NT2/D1 (cell line): ENCODE data around the gene B9D1.

Experiments
- DNase-seq: peaks from one replicate; pipeline ENCODE4 v3.0.0-alpha.2; 2011; ENCODE audit warnings: low read depth, low spot score
- H3K27me3 ChIP-seq: 2 replicates; pipeline ENCODE4 v1.6.0; 2011; ENCODE audit warnings: mild to moderate bottlenecking; ENCODE audit not compliant: insufficient read length, insufficient read depth
- H3K36me3 ChIP-seq: 2 replicates; pipeline ENCODE4 v1.6.1; 2011; ENCODE audit warnings: mild to moderate bottlenecking, low read length, mixed read lengths; ENCODE audit not compliant: insufficient read depth, insufficient read length
- H3K4me1 ChIP-seq: 2 replicates; pipeline ENCODE4 v1.5.1; 2011; ENCODE audit not compliant: insufficient read depth, insufficient read length
- H3K4me3 ChIP-seq: 2 replicates; pipeline ENCODE4 v1.5.1; 2011; ENCODE audit warnings: low read depth; ENCODE audit not compliant: insufficient read length
- H3K9ac ChIP-seq: 2 replicates; pipeline ENCODE4 v1.6.0; 2011; ENCODE audit warnings: low read depth; ENCODE audit not compliant: insufficient read length
- H3K9me3 ChIP-seq: 2 replicates; pipeline ENCODE4 v1.5.1; 2011; ENCODE audit warnings: mild to moderate bottlenecking, low read length; ENCODE audit not compliant: insufficient read depth
- SUZ12 ChIP-seq: IDR thresholded peaks from 2 replicates; pipeline ENCODE4 v1.6.1; 2011; ENCODE audit not compliant: insufficient read length, insufficient read depth; ENCODE audit errors: extremely low read depth
- YY1 ChIP-seq: IDR thresholded peaks from 2 replicates; pipeline ENCODE4 v1.6.1; 2011; ENCODE audit not compliant: insufficient read length, insufficient read depth
- ZNF274 ChIP-seq: IDR thresholded peaks from 2 replicates; pipeline ENCODE4 v1.6.1; 2011; ENCODE audit warnings: mild to moderate bottlenecking, low read depth, low read length

The B9D1 gene

DNA sequence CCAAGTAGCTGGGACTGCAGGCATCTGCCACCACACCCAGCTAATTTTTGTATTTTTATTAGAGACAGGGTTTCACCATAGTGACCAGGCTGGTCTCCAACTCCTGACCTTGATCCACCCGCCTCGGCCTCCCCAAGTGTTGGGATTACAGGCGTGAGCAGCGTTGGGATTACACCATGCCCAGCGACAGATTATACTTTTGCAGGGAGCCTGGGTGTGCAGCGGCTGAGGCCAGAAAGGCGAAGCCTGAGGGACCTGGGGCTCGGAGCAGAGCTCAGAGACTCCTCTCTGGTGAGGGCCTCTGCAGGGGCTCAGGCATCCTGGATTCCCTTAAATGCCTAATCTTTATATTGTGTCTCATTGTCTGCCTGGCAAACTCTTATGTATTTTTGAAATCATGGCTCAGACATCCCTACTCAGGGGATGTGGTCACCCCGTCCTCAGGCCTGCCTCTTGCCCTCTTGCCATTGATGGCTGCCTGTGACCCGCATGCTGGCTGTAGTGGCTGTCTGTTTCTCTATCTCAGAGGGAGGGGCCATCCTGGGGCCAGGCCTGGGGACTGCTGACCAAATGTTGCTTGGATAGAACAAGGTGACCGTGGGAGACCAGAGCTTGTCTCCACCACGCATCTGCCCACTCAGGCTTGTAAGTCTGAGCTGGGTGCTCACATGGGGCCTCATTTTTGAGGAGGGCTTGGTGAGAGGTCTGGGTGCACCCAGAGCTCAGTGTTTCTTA, 42.6 kb downstream of the B9D1 start:
- TF ChIP-seq YY1 = no peak
- TF ChIP-seq ZNF274 = no peak
- no peak for TF ChIP-seq SUZ12
- no peak for DNase-seq
- Histone ChIP-seq H3K9me3 (peaks cover 3% of the 10 kb centered on the region; the same call in 1 of the 2 replicates), H3K4me1 (peaks cover 3% of the 10 kb centered on the region), H3K4me3 (no peak overlapping the region), H3K27me3 (no peaks in the 10 kb centered on the region), H3K9ac (no peak overlapping the region), H3K36me3 (peaks cover 11% of the 10 kb centered on the region)

DNA sequence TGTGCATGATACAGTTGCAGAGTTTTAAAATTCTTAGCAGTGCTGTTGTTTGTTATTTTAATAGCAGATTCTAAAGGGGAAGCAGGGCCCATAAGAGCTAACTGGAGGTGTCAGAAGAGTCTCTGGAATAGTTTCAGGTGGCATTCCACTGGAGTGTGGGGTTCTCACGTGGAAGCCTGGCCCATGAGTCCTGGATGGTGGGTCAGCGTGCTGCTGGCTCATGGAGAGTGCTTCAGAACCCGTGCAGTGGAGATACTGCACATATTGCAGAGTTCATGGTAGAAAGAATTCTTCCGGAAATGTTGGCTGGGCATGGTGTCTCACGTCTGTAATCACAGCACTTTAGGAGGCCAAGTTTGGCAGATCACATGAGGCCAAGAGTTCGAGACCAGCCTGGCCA, 43.9 kb downstream of the B9D1 start:
- no peak for DNase-seq
- H3K4me1 ChIP-seq = peaks cover 3% of the 10 kb centered on the region
- H3K4me3 ChIP-seq = no peak overlapping the region
- H3K9ac ChIP-seq = no peak overlapping the region
- TF ChIP-seq SUZ12 = no peak
- TF ChIP-seq ZNF274 = no peak
- no peak for TF ChIP-seq YY1
- no peaks in the 10 kb centered on the region for H3K27me3 ChIP-seq
- peaks cover 23% of the 10 kb centered on the region for H3K36me3 ChIP-seq
- no peaks in the 10 kb centered on the region for H3K9me3 ChIP-seq

DNA sequence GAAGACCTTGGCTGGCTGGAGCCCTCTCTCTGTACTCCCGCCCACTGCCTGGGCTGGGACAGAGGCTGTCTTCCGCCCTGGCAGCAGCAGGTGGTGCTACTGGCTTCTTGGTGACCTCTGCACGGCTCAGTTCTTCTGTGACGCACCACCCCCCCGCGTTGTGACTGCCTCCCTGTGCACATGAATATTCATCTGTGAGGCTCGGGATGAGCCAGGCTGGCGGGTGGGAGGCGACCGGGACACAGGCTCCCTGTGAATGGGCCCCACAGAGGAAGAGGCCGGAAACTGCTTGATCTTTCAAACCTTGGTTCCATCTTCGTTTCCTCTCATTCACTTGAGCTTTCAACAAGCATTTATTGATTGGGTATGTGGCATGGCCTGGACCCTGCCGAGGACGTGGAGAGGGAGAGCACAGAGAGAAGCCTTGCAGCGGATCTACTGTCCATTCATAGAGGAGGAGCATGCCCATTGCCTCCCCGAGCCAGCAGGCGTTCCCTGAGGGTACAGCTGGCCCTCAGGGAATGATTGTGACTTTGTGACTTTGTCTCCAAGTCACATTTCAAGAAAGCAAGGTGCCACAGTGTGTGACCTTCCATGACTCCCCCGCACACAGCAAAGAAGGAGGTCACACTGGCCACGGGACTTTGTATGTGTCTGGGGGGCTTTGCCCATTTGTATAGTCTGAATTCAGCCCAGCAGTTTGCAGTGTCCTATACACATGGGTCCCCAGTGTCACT, 45.0 kb downstream of the B9D1 start:
- peak; percentile 86 for DNase-seq
- peaks cover 34% of the 10 kb centered on the region for H3K36me3 ChIP-seq
- no peaks in the 10 kb centered on the region for H3K9me3 ChIP-seq
- H3K4me1 ChIP-seq = peaks cover 10% of the 10 kb centered on the region
- TF ChIP-seq ZNF274 = no peak
- TF ChIP-seq YY1 = no peak
- TF ChIP-seq SUZ12 = no peak
- H3K9ac ChIP-seq = peak overlapping the region; percentile 5
- no peak overlapping the region for H3K4me3 ChIP-seq
- H3K27me3 ChIP-seq = no peaks in the 10 kb centered on the region

DNA sequence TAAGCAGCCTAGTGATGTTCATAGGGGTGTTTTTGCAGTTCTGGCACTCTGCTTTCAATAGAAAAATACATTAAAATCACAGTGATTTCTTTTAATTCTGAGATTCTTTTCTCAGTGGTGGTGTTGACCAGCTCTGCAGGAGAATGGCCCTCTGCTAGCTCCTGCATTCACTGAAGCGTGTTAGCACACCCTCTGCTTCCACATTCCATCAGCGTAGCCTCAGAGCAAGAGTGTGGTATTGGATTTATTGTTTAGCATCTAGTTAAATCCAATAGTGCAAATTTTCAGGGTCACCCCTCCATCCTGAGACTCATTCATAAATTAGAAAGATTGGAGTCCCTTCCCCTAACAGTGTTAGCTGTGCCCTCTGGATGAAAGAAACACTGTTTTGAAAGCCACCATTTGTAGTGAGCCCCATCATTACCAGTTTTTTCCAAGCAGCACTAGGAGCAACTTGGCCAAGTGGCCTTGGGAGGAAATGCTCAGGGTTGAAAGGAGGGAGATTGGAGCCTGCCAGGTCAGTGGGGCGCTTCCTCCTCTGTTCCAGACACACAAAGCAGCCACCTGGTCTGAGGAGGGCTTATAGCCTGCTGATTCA, 45.7 kb downstream of the B9D1 start:
- no peak overlapping the region for H3K4me3 ChIP-seq
- no peaks in the 10 kb centered on the region for H3K9me3 ChIP-seq
- TF ChIP-seq ZNF274 (no peak), YY1 (no peak), SUZ12 (no peak)
- H3K27me3 ChIP-seq = no peaks in the 10 kb centered on the region
- H3K36me3 ChIP-seq = peaks cover 41% of the 10 kb centered on the region
- DNase-seq = no peak
- H3K4me1 ChIP-seq = peaks cover 12% of the 10 kb centered on the region
- H3K9ac ChIP-seq = no peak overlapping the region

DNA sequence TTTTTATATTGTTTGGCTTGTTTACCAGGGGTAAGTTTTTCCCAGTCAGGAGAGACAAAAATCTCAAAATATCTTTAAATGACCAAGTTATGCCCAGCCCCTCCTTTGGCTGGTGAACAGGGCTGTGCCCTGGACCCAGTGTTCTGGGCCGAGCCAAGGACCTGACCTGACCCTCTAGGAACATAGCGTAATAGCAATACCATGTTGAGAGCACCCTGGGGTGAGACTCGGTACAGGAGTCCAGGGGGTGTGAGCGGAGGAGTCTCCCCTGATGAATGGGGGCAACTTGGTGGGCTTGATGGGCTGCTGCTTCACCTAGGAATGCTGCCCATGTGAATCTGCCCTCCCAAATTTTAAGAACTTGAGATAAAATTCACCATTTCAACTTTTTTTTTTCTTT, 47.4 kb downstream of the B9D1 start:
- H3K36me3 ChIP-seq = peaks cover 49% of the 10 kb centered on the region
- no peak overlapping the region for H3K4me3 ChIP-seq
- H3K9ac ChIP-seq = no peak overlapping the region
- no peak for DNase-seq
- no peak for TF ChIP-seq SUZ12
- no peak for TF ChIP-seq ZNF274
- no peak for TF ChIP-seq YY1
- no peaks in the 10 kb centered on the region for H3K9me3 ChIP-seq
- H3K27me3 ChIP-seq = no peaks in the 10 kb centered on the region
- H3K4me1 ChIP-seq = peaks cover 12% of the 10 kb centered on the region

DNA sequence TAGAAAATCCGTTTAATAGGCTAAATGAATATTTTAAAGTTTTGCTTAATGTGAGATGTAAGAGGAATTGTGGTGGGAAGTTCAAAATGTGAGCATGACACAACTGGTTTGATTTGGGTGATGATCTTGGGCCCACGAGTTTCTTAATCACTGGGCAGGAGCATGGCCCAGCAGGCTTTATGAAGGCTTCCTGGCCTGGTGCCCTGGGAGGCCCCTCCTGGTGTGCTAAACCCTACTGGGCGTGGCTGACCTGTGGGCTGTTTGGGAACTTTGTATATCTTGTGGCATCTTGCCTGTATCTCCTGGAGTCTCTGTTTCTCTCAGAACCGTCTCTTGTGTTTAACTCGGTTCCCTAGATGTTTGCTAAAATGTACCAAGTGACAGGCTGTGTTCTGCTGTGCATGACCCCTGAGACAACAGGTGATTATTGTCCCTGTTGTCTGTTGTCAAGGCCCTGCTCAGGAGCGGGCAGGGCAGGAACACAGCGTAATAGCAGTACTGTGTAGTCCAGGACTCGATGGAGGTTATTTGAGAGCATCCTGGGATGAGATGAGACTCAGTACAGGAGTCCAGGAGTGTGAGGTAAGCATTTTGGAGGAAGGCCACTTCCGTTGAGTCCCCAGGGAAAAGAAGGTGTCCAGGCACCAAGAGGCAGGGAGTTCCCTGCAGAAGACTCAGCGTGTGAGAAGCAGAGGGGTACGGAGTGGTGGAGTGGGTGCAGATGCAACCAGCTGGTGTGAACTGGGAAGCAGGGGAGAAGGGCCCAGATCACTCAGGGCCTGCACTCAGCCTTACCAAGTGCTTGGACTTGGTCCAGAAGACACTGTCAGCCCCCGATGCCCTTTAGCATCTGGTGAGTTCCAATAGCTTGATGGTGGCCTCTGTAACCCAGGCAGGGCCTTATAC, 48.5 kb downstream of the B9D1 start:
- no peaks in the 10 kb centered on the region for H3K27me3 ChIP-seq
- no peak for DNase-seq
- no peak for TF ChIP-seq YY1
- TF ChIP-seq ZNF274 = no peak
- no peak for TF ChIP-seq SUZ12

More for the DNA sequence above, 48.5 kb downstream of the B9D1 start:
- no peak overlapping the region for H3K4me3 ChIP-seq
- no peak overlapping the region for H3K9ac ChIP-seq
- no peaks in the 10 kb centered on the region for H3K9me3 ChIP-seq
- H3K4me1 ChIP-seq = peaks cover 19% of the 10 kb centered on the region
- H3K36me3 ChIP-seq = peaks cover 53% of the 10 kb centered on the region
